ENCODE measurements around the gene NPAS3.

- TF ChIP-seq CTCF (conservative IDR thresholded peaks at IDR 0.05 in 1 of 2, IDR thresholded peaks at IDR 0.05 in 1 of 2; ENCODE audit: low read depth in 1 of 2, low read length in 2 of 2) (no peak), EZH2 (IDR thresholded peaks at IDR 0.05; ENCODE audit: low read length, missing control alignments) (no peak)
Measured at GRCh38 chr14:33812181-33812580, 873.5 kb downstream of the NPAS3 start.
